H9 (cell line): ENCODE data around the gene ACTN1. TPM values are rescaled to one million over a fixed set of nuclear protein-coding genes. Genes with fewer than 3 reads are reported as not detected.

Source experiments
- DNase-seq: peaks from one replicate; pipeline ENCODE4 v3.0.0-alpha.2; 2017
- H2AFZ ChIP-seq: one replicate; pipeline ENCODE4 v1.6.1; 2013; ENCODE audit warnings: mild to moderate bottlenecking, low read length, control low read depth, moderate library complexity
- H2AK5ac ChIP-seq: 2 replicates; pipeline ENCODE4 v1.6.1; 2013; ENCODE audit warnings: low read length, control low read depth, mixed read lengths; ENCODE audit not compliant: insufficient read length
- H2BK120ac ChIP-seq: one replicate; pipeline ENCODE4 v1.6.1; 2013; ENCODE audit warnings: low read depth, mild to moderate bottlenecking, low read length, control low read depth, inconsistent platforms; ENCODE audit not compliant: poor library complexity, severe bottlenecking
- H2BK12ac ChIP-seq: 2 replicates; pipeline ENCODE4 v1.6.1; 2013; ENCODE audit warnings: low read length, control low read depth, mixed read lengths, low read depth; ENCODE audit not compliant: insufficient read length
- H2BK15ac ChIP-seq: 2 replicates; pipeline ENCODE4 v1.6.1; 2013; ENCODE audit warnings: low read depth, low read length, control low read depth
- H2BK20ac ChIP-seq: one replicate; pipeline ENCODE4 v1.6.1; 2013; ENCODE audit warnings: low read depth, mild to moderate bottlenecking, low read length, control low read depth, inconsistent platforms; ENCODE audit not compliant: poor library complexity, severe bottlenecking
- H2BK5ac ChIP-seq: 2 replicates; pipeline ENCODE4 v1.6.1; 2013; ENCODE audit warnings: low read length, control low read depth, mixed read lengths; ENCODE audit not compliant: insufficient read length
- H3K14ac ChIP-seq: 2 replicates; pipeline ENCODE4 v1.6.1; 2013; ENCODE audit warnings: low read length, control low read depth; ENCODE audit not compliant: insufficient read depth
- H3K18ac ChIP-seq: 2 replicates; pipeline ENCODE4 v1.6.1; 2013; ENCODE audit warnings: low read depth, mild to moderate bottlenecking, mixed read lengths, low read length, control low read depth; ENCODE audit not compliant: insufficient read length
- H3K23ac ChIP-seq: 2 replicates; pipeline ENCODE4 v1.6.1; 2013; ENCODE audit warnings: low read length, control low read depth, mixed read lengths, low read depth; ENCODE audit not compliant: insufficient read length
- H3K23me2 ChIP-seq: 2 replicates; pipeline ENCODE4 v1.6.1; 2013; ENCODE audit warnings: low read depth, mild to moderate bottlenecking, mixed read lengths, low read length, control low read depth; ENCODE audit not compliant: insufficient read length, poor library complexity, severe bottlenecking
- H3K27ac ChIP-seq: 2 replicates; pipeline ENCODE4 v1.5.1; 2013; ENCODE audit warnings: low read length, control low read depth, mixed read lengths, low read depth; ENCODE audit not compliant: insufficient read length
- H3K27me3 ChIP-seq: 2 replicates; pipeline ENCODE4 v1.6.1; 2013; ENCODE audit warnings: low read length, control low read depth, inconsistent platforms; ENCODE audit not compliant: insufficient read depth
- H3K4ac ChIP-seq: 2 replicates; pipeline ENCODE4 v1.6.1; 2013; ENCODE audit warnings: low read depth, mild to moderate bottlenecking, control low read depth, inconsistent platforms, low read length, moderate library complexity
- H3K4me1 ChIP-seq: 2 replicates; pipeline ENCODE4 v1.6.1; 2013; ENCODE audit warnings: low read length, control low read depth, inconsistent platforms; ENCODE audit not compliant: insufficient read depth
- H3K4me2 ChIP-seq: 2 replicates; pipeline ENCODE4 v1.6.1; 2013; ENCODE audit warnings: low read length, control low read depth, mixed read lengths; ENCODE audit not compliant: insufficient read length, insufficient read depth
- H3K56ac ChIP-seq: 2 replicates; pipeline ENCODE4 v1.6.1; 2013; ENCODE audit warnings: low read depth, mild to moderate bottlenecking, mixed read lengths, low read length, control low read depth; ENCODE audit not compliant: insufficient read length
- H3K79me1 ChIP-seq: 2 replicates; pipeline ENCODE4 v1.6.1; 2013; ENCODE audit warnings: low read depth, mild to moderate bottlenecking, moderate library complexity, low read length, control low read depth, inconsistent platforms; ENCODE audit not compliant: insufficient read depth, poor library complexity, severe bottlenecking
- H3K79me2 ChIP-seq: 2 replicates; pipeline ENCODE4 v1.6.1; 2013; ENCODE audit warnings: low read length, control low read depth, inconsistent platforms; ENCODE audit not compliant: insufficient read depth
- H3K9ac ChIP-seq: 2 replicates; pipeline ENCODE4 v1.6.1; 2013; ENCODE audit warnings: low read length, control low read depth, mixed read lengths; ENCODE audit not compliant: insufficient read length; ENCODE audit errors: extremely low read depth
- H3K9me3 ChIP-seq: one replicate; pipeline ENCODE4 v1.6.1; 2013; ENCODE audit warnings: low read depth, low read length, inconsistent platforms; ENCODE audit not compliant: control insufficient read depth
- H3T11ph ChIP-seq: one replicate; pipeline ENCODE4 v1.6.1; 2013; ENCODE audit warnings: mild to moderate bottlenecking, low read length, control low read depth, inconsistent platforms
- H4K20me1 ChIP-seq: one replicate; pipeline ENCODE4 v1.6.1; 2013; ENCODE audit not compliant: control insufficient read depth, insufficient read length, insufficient read depth
- H4K5ac ChIP-seq: 2 replicates; pipeline ENCODE4 v1.6.1; 2013; ENCODE audit warnings: low read depth, mild to moderate bottlenecking, mixed read lengths, low read length, control low read depth; ENCODE audit not compliant: insufficient read length
- H4K8ac ChIP-seq: replicated peaks from 2 replicates; pipeline ENCODE4 v1.6.1; 2013; ENCODE audit warnings: low read length, control low read depth, mixed read lengths, low read depth; ENCODE audit not compliant: insufficient read length
- H4K91ac ChIP-seq: 2 replicates; pipeline ENCODE4 v1.6.1; 2013; ENCODE audit warnings: low read depth, mild to moderate bottlenecking, moderate library complexity, mixed read lengths, low read length, control low read depth; ENCODE audit not compliant: insufficient read length
- H3K27ac Mint-ChIP-seq, 3 experiments: 2 replicates in 2 of 3; 3 replicates in 1 of 3; pipeline ENCODE4 v1.8.0; 2020 to 2021; ENCODE audit warnings: mixed read lengths in 3 of 3, mild to moderate bottlenecking in 1 of 3, moderate library complexity in 1 of 3
- H3K27me3 Mint-ChIP-seq: 2 replicates; pipeline ENCODE4 v1.8.0; 2021; ENCODE audit warnings: low read depth, mild to moderate bottlenecking, moderate library complexity, mixed read lengths
- H3K36me3 Mint-ChIP-seq, 3 experiments: 2 replicates in 2 of 3; 3 replicates in 1 of 3; pipeline ENCODE4 v1.8.0; 2020 to 2021; ENCODE audit warnings: low read depth in 3 of 3, mixed read lengths in 3 of 3; ENCODE audit not compliant: insufficient read depth in 1 of 3
- H3K4me1 Mint-ChIP-seq, 2 experiments: 2 replicates each; pipeline ENCODE4 v1.8.0; 2020; ENCODE audit warnings: mixed read lengths in 2 of 2
- H3K4me3 Mint-ChIP-seq, 2 experiments: 2 replicates in 1 of 2; 3 replicates in 1 of 2; pipeline ENCODE4 v1.8.0; 2020 to 2021; ENCODE audit warnings: mild to moderate bottlenecking in 2 of 2, mixed read lengths in 2 of 2, moderate library complexity in 1 of 2
- H3K9me3 Mint-ChIP-seq, 2 experiments: 2 replicates in 1 of 2; 3 replicates in 1 of 2; pipeline ENCODE4 v1.8.0; 2020; ENCODE audit warnings: mild to moderate bottlenecking in 2 of 2, mixed read lengths in 2 of 2, moderate library complexity in 1 of 2
- CTCF ChIP-seq: fragments of 200-600 bp; sonication (generic); conservative IDR thresholded peaks from 3 replicates; pipeline ENCODE4 v1.8.0; 2021; ENCODE audit warnings: antibody characterized with exemption, mild to moderate bottlenecking
- WGBS: extraction: QIAGEN DNeasy Blood & Tissue Kit; methylation state at CpG from one replicate; pipeline ENCODE4 v1.1.7; 2013; ENCODE audit warnings: missing lambda C conversion rate, low lambda C conversion rate, mixed read lengths; ENCODE audit not compliant: insufficient read length; ENCODE audit errors: extremely low coverage; 5-methylcytosine and 5-hydroxymethylcytosine counted together
- total RNA-seq: library from RNA; stranded (reverse); gene quantifications from 2 replicates; pipeline ENCODE4 v1.2.1, GENCODE V29; 2021

The ACTN1 gene
- total RNA-seq, 1 experiment from 2014 or later = 219 TPM

DNA sequence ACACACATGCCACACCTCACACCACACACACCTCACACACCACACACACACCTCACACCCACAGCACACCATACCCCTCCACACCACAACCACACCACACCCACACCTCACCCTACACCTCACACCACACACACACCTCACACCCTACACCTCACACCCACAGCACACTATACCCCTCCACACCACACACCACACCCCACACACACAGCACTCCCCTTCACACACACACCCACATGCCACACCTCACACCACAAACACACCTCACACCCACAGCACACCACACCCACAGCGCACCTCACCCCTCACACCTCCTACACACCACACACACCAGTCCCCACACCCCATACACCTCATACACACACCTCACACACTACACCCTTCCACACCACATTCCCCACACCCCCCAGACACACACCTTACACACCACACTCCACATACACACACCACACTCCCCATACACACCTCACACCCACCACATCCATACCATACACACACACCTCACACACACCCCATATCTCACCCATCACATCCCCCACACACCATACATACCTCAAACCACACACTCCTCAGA lies 80.0 kb downstream of the ACTN1 start:
- no peak overlapping the region for H2BK120ac ChIP-seq
- Mint-ChIP-seq H3K4me3 (no peak overlapping the region), H3K9me3 (no peaks in the 10 kb centered on the region), H3K4me1 (no peaks in the 10 kb centered on the region), H3K27me3 (no peaks in the 10 kb centered on the region), H3K36me3 (peaks cover 40 to 88% (median 78%) of the 10 kb centered on the region in 3 experiments; a peak in 6 of 7 replicates), H3K27ac (peak overlapping the region in 1 of 3 experiments; percentile 41; a peak in 1 of 7 replicates)
- H2BK20ac ChIP-seq = no peak overlapping the region
- H4K8ac ChIP-seq = peak overlapping the region; percentile 68
- H3K9me3 ChIP-seq = no peaks in the 10 kb centered on the region
- H3K4me1 ChIP-seq = no peaks in the 10 kb centered on the region
- no peak overlapping the region for H3K9ac ChIP-seq
- H4K91ac ChIP-seq = no peak overlapping the region
- no peak for DNase-seq
- no peak overlapping the region for H3K23ac ChIP-seq
- no peak overlapping the region for H3K4ac ChIP-seq
- H4K20me1 ChIP-seq = peaks cover 2% of the 10 kb centered on the region
- no peak overlapping the region for H2AK5ac ChIP-seq
- no peak overlapping the region for H3T11ph ChIP-seq
- no peak overlapping the region for H2BK12ac ChIP-seq
- peaks cover 5% of the 10 kb centered on the region for H3K23me2 ChIP-seq
- H2BK5ac ChIP-seq = no peak overlapping the region
- no peak overlapping the region for H3K56ac ChIP-seq
- H3K4me2 ChIP-seq = no peak overlapping the region
- H4K5ac ChIP-seq = peak overlapping the region; percentile 63
- no CpG with 5 or more reads among the region's 1 CpG for WGBS
- peak overlapping the region; percentile 10 for H3K18ac ChIP-seq
- H3K79me2 ChIP-seq = no peaks in the 10 kb centered on the region
- H3K14ac ChIP-seq = no peak overlapping the region
- no peak for TF ChIP-seq CTCF
- no peak overlapping the region for H2AFZ ChIP-seq
- no peak overlapping the region for H3K27ac ChIP-seq
- H3K79me1 ChIP-seq = no peaks in the 10 kb centered on the region
- no peak overlapping the region for H2BK15ac ChIP-seq
- H3K27me3 ChIP-seq = no peaks in the 10 kb centered on the region
